GM21723 (cell line): Measurements from ENCODE around the gene ECE1.

Source experiments
- ATAC-seq: cut with Tn5 transposase; IDR thresholded peaks from one replicate; pipeline ENCODE4 v1.9.1; 2021; ENCODE audit warnings: mild to moderate bottlenecking, moderate library complexity; ENCODE audit not compliant: unreplicated experiment

Gene ECE1

GRCh38 chr1:21289700-21290545 lies at the start of gene ECE1:
ECE1 (minus strand) TSS chr1:21290463; CDS start chr1:21290414, 49 bp downstream.
- no peak for ATAC-seq

- ATAC-seq, result no peak
Measured at GRCh38 chr1:21339356-21340229, 49.3 kb upstream of the ECE1 start.

- no peak for ATAC-seq
Measured at GRCh38 chr1:21338573-21339355, 48.5 kb upstream of the ECE1 start.

GRCh38 chr1:21337928-21338572 lies 47.8 kb upstream of the ECE1 start:
- ATAC-seq, result no peak

GRCh38 chr1:21337454-21337927 lies 47.2 kb upstream of the ECE1 start:
- ATAC-seq, result no peak

GRCh38 chr1:21337010-21337437 lies 46.8 kb upstream of the ECE1 start:
- no peak for ATAC-seq

GRCh38 chr1:21335750-21336224 lies 45.5 kb upstream of the ECE1 start:
- ATAC-seq, result no peak

- no peak for ATAC-seq
Measured at GRCh38 chr1:21335088-21335691, 44.9 kb upstream of the ECE1 start.

GRCh38 chr1:21334214-21335087 lies 44.2 kb upstream of the ECE1 start:
- peak; percentile 77 for ATAC-seq

- no peak for ATAC-seq
Measured at GRCh38 chr1:21333824-21334213, 43.6 kb upstream of the ECE1 start.

- ATAC-seq, result no peak
Measured at GRCh38 chr1:21332554-21333311, 42.5 kb upstream of the ECE1 start.

- no peak for ATAC-seq
Measured at GRCh38 chr1:21331752-21332478, 41.7 kb upstream of the ECE1 start.

GRCh38 chr1:21330544-21330943 lies 40.3 kb upstream of the ECE1 start:
- no peak for ATAC-seq

GRCh38 chr1:21329209-21329844 lies 39.1 kb upstream of the ECE1 start:
- no peak for ATAC-seq

- no peak for ATAC-seq
Measured at GRCh38 chr1:21327566-21328323, 37.5 kb upstream of the ECE1 start.

GRCh38 chr1:21326861-21327344 lies 36.6 kb upstream of the ECE1 start:
- ATAC-seq, result no peak
